Endometrium (tissue), 2 donors: ENCODE results near the gene CXCL9.
A peak's percentile ranks its signal among the peaks of the same experiment; 100 is the strongest.
"Not testable (repeated sequence)": the region's sequence is repeated elsewhere in the genome, so short reads cannot be mapped to it uniquely, and the experiment has no call there.

ENCODE experiments used
- FAIRE-seq: peaks from 2 replicates; lab custom pipeline; 2012; peaks lifted over from hg19 to GRCh38; lab: Jason Lieb, UNC
- donor health status: control.
- donor health status: control.

Gene CXCL9

GRCh38 chr4:76011700-76012387, 4.5 kb upstream of the CXCL9 start:
- no peak for FAIRE-seq

- FAIRE-seq, result no peak
Observed at GRCh38 chr4:76011018-76011670, 3.8 kb upstream of the CXCL9 start.

- no peak for FAIRE-seq
Observed at GRCh38 chr4:76010576-76010975, 3.3 kb upstream of the CXCL9 start.

- no peak for FAIRE-seq
Observed at GRCh38 chr4:76009311-76009710, 2.0 kb upstream of the CXCL9 start.

GRCh38 chr4:76003620-76004019, 3.7 kb downstream of the CXCL9 start:
- no peak for FAIRE-seq

GRCh38 chr4:76003035-76003434, 4.3 kb downstream of the CXCL9 start:
- no peak for FAIRE-seq

- FAIRE-seq, result no peak
Observed at GRCh38 chr4:76002176-76002575, 5.1 kb downstream of the CXCL9 start.

GRCh38 chr4:76001700-76002099, 5.6 kb downstream of the CXCL9 start:
- FAIRE-seq, result no peak

- FAIRE-seq, result no peak
Observed at GRCh38 chr4:76000279-76000678, 7.0 kb downstream of the CXCL9 start.

- not testable (repeated sequence) for FAIRE-seq
Observed at GRCh38 chr4:75998525-75999147, 8.7 kb downstream of the CXCL9 start.

- no peak for FAIRE-seq
Observed at GRCh38 chr4:75997946-75998345, 9.4 kb downstream of the CXCL9 start.

GRCh38 chr4:75997081-75997480, 10.2 kb downstream of the CXCL9 start:
- no peak for FAIRE-seq

GRCh38 chr4:75995727-75996126, 11.6 kb downstream of the CXCL9 start:
- FAIRE-seq, result peak; percentile 89

GRCh38 chr4:75992462-75992861, 14.8 kb downstream of the CXCL9 start:
- no peak for FAIRE-seq

GRCh38 chr4:75989846-75990528, 17.3 kb downstream of the CXCL9 start:
- no peak for FAIRE-seq

GRCh38 chr4:75985116-75985515, 22.2 kb downstream of the CXCL9 start:
- FAIRE-seq, result no peak

GRCh38 chr4:75980576-75980975, 26.7 kb downstream of the CXCL9 start:
- FAIRE-seq, result no peak

GRCh38 chr4:75976177-75976576, 31.1 kb downstream of the CXCL9 start:
- no peak for FAIRE-seq

GRCh38 chr4:75973766-75974165, 33.5 kb downstream of the CXCL9 start:
- no peak for FAIRE-seq

GRCh38 chr4:75968084-75968483, 39.2 kb downstream of the CXCL9 start:
- FAIRE-seq, result no peak

GRCh38 chr4:75963558-75963957, 43.8 kb downstream of the CXCL9 start:
- FAIRE-seq, result no peak

- not testable (repeated sequence) for FAIRE-seq
Observed at GRCh38 chr4:75962072-75962471, 45.2 kb downstream of the CXCL9 start.

- FAIRE-seq, result not testable (repeated sequence)
Observed at GRCh38 chr4:75958546-75958945, 48.8 kb downstream of the CXCL9 start.
